Thyroid gland (tissue), 4 donors: ENCODE data around the gene DLX1.

Experiments
- POLR2A ChIP-seq, 2 donors: fragments of 450-650 bp; IDR thresholded peaks; one replicate each; pipeline ENCODE4 v1.6.1; 2017; ENCODE audit warnings: antibody characterized with exemption in 2 of 2, mild to moderate bottlenecking in 2 of 2, moderate library complexity in 1 of 2
- TF ChIP-seq, protein P1 (sequence below), 6 experiments: fragments of 200-600 bp in 3 of 6; fragments of 450-650 bp in 3 of 6; sonication (generic) in 3 of 6; IDR thresholded peaks; one replicate each; pipeline ENCODE4 v1.5.1; 2016 to 2019; ENCODE audit warnings: antibody characterized with exemption in 6 of 6, mild to moderate bottlenecking in 2 of 6, inconsistent platforms in 1 of 6, moderate library complexity in 1 of 6

DNA sequence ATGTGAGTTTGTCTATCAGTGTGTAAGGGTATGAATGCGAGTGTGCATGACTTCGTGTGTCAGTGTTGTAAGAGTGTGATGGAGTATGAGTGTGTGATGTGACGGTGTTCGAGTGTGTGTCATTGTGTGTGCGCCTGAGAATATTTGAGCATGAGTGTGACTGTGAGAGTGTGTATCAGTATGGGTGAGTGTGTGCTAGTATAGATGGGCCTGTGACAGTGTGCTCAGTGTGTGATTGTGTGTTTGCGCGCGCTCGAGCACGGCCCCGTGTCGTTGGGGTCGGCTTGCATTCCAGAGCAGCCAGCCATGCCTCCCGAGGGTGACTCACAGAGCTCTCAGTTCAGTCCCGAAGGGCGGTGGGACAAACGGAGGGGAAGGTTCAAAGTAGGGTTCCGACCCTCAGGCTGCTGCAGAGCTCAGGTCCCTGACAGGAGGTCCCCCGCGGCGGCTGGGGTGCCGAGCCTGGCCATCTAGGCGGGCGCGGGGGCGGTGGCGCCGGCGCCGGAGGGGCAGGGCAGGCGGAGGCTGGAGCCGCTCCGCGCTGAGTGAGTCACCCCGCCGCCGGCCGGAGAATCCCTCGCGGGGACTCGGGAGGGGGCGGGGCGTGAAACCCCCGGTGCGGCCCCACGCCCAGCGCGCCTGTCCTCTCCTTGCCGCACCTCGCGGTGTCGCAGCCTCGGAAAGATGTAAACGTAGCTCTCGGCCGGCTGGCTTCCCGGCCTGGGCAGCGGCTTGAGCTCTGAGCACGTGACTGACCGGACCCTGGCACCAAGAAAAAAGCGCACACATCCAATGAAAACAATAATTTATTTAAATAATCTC is 13.6 kb downstream of the DLX1 start:
- TF ChIP-seq POLR2A (IDR thresholded peaks at IDR 0.05): no peak
- TF ChIP-seq, protein P1, sequence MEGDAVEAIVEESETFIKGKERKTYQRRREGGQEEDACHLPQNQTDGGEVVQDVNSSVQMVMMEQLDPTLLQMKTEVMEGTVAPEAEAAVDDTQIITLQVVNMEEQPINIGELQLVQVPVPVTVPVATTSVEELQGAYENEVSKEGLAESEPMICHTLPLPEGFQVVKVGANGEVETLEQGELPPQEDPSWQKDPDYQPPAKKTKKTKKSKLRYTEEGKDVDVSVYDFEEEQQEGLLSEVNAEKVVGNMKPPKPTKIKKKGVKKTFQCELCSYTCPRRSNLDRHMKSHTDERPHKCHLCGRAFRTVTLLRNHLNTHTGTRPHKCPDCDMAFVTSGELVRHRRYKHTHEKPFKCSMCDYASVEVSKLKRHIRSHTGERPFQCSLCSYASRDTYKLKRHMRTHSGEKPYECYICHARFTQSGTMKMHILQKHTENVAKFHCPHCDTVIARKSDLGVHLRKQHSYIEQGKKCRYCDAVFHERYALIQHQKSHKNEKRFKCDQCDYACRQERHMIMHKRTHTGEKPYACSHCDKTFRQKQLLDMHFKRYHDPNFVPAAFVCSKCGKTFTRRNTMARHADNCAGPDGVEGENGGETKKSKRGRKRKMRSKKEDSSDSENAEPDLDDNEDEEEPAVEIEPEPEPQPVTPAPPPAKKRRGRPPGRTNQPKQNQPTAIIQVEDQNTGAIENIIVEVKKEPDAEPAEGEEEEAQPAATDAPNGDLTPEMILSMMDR (IDR thresholded peaks at IDR 0.05): no peak
